Fibroblast of skin of scalp (primary cell): ENCODE results near the gene OR1F1.
"Not testable (repeated sequence)": the region's sequence is repeated elsewhere in the genome, so short reads cannot be mapped to it uniquely, and the experiment has no call there.

Source experiments
- DNase-seq: peaks from one replicate; pipeline ENCODE4 v3.0.0-alpha.2; 2013

OR1F1 gene

DNA sequence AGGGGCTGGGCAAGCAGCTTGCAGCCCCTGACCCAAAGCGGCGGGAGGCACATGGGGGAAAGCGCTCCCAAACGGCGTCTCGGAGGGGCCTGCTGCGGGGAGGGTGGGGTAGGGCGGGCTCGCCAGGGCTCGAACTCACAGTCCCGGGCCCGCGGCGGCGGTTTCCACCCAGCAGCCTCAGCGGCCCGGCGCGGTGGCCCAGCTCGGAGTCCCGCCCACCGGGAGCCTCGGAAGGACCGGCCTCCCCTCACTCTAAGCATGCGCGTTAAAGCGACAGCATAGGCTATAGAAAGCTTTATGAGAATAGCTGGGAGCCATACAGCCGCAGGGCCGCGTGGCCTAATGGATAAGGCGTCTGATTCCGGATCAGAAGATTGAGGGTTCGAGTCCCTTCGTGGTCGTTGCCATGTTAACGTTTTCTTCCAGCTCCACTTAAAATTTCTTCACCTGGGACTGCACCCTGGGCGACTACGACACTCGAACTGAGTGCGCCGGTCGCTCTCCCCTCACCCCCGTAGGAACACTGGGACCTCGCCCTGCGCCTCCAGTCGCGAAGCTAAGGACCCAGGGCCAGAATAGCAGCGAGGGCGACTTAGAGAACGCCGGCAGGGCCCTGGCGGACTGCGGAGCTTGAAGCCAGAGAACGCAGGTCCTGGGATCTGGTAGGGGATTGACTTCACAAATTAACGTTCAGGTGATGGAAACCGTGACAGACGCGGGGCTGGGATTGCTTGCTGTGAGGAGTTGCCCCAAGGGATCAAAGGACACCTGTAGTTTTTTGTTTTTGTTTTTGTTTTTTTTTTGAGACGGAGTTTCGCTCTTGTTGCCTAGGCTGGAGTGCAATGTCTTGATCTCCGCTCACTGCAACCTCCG lies 37.4 kb upstream of the OR1F1 start:
- peak; percentile 97 for DNase-seq

DNA sequence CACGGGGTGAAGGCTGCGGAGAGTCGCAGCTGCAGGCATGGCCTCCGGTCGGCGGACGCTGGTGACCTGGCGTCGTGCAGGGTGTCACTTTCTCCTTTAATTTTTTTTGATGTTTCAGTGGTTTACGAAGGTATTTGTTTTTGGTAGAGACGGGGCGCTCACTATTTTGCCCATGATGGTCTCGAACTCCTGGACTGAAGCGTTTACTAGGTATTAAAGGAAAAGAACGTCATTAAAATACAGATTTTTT lies 36.1 kb upstream of the OR1F1 start:
- no peak for DNase-seq

DNA sequence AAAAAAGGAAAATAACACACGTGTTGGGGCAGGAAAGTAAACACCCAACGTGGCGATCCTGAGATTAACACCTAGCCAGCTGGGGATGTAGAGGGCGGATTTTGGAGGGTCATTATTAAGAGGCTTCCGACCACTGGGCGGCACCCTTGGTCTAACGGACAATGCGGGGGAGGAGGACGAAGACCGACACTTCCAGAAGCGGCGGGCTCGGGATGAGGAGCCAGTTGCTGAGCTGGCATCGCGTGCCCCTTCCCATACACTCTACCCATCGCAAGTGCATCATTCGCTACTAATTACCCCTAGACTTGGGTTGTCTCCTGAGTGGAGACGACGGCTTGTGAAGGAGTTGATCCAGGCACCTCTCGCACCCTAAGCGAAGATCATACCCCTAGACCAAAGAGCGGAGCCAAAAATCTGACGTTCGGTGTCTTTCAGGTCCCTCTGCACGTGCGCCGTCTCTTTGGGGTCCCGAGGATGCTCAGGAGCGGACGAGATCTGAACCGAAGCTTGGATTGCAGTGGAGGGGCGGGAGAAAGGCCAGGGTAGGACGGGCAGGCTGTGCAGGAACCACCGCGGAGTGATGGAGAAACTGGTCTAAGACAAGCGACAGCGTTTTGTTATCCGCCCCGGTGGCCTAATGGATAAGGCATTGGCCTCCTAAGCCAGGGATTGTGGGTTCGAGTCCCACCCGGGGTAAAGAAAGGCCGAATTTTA lies 35.6 kb upstream of the OR1F1 start:
- peak; percentile 96 for DNase-seq

DNA sequence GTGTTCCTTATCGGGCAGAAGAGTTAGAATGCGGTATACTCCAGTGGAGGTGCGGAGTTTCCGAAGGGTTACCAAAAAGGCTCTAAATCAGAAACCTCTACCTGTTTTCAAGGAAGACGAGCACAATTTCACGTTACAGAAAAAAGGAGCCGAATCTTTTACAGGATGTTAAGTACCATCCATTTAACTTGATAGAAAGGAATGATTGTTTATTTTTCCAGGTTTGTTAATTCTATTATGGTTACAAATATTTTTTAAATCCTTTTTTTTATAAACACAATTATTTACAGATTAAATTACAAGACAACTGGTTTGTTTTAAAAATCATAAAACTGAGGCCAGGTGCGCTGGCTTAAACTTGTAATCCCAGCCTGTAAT lies 35.0 kb upstream of the OR1F1 start:
- no peak for DNase-seq

DNA sequence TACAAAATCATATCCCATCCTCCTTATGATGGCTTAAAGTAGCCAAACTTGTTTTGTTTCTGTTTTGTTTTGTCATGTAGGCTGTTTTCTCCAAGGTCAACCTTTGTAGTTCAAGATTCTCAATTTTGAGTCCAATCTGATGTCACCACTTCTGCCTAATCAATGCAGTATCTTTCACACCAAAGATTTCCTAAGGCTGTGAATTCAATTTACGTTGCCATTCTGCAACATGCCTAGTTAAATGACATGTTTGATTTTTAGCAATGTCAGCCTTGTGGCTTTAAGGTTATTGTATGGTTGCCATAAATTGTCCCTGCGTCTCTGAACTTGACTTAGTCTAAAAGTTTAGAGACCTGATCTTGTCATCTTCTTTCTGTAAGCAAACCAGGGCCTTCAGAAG lies 32.8 kb upstream of the OR1F1 start:
- DNase-seq: no peak

DNA sequence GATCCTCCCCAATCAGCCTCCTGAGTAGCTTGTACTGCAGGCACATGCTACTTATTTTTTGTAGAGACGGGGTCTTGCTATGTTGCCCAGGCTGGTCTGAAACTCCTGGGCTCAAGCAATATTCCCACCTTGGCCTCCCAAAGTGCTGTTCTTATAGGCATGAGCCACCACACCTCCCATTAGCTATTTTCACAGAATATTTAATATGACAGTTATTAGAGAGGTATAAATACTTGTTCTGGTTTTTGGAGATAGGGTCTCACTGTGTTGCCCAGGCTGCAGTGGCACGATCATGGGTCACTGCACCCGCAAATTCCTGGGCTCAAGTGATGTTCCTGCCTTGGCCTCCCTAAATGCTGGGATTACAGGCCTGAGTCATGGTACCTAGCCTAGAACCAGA lies 32.0 kb upstream of the OR1F1 start:
- no peak for DNase-seq

DNA sequence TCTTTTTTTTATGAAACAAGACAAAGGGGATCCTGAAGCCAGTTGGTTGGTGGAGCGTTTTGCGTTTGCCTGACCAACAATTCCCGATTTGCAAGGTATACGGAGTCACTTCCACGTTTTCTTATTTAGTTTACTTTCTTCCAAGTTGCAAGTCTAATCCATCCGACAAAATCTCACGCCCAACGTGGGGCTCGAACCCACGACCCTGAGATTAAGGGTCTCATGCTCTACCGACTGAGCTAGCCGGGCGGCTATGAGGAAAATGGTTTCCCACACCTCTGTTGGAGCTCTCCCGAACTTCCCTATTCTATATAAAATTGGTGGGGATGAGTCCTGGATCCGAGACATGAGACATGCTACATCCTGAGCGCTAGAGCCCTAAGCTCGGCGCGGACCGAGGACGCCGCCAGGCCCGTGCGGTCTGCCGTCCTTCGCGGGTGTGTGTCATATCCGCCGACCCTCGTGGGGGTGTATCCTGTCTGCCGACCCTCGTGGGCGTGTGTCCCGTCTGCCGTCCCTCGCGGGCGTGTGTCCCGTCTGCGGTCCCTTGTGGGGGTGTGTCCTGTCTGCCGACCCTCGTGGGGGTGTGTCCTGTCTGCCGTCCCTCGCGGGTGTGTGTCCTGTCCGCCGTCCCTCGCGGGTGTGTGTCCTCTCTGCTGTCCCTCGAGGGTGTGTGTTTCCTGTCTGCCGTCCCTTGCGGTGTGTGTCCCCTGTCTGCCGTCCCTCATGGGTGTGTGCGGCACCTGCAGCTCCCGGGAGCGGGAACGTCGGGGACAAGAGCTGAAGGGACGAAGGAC lies 30.6 kb upstream of the OR1F1 start:
- peak; percentile 98 for DNase-seq

DNA sequence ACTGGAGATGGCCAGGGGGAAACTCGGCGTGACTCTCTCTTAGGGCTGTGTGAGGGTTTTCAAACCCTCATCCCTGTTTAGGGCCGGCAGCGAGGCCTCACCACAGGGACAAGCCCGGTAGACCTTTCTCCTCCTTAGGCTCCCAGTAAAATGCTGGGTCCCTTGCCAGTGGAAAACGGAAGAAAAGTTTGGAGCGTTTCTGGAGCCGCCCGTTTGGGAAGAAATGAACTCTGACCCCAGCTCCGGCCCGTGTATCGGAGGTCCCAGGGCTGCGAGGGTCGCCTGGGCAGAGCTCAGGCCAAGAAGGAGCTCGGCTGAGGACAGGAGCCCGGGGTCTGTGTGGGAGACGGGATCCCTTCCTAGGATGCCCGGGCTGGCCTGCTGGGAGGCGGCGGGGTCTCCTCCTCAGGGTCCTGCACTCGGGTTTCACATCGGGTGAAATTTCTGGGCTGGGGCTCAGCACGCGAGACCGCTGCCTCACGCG lies 29.9 kb upstream of the OR1F1 start:
- DNase-seq: no peak

DNA sequence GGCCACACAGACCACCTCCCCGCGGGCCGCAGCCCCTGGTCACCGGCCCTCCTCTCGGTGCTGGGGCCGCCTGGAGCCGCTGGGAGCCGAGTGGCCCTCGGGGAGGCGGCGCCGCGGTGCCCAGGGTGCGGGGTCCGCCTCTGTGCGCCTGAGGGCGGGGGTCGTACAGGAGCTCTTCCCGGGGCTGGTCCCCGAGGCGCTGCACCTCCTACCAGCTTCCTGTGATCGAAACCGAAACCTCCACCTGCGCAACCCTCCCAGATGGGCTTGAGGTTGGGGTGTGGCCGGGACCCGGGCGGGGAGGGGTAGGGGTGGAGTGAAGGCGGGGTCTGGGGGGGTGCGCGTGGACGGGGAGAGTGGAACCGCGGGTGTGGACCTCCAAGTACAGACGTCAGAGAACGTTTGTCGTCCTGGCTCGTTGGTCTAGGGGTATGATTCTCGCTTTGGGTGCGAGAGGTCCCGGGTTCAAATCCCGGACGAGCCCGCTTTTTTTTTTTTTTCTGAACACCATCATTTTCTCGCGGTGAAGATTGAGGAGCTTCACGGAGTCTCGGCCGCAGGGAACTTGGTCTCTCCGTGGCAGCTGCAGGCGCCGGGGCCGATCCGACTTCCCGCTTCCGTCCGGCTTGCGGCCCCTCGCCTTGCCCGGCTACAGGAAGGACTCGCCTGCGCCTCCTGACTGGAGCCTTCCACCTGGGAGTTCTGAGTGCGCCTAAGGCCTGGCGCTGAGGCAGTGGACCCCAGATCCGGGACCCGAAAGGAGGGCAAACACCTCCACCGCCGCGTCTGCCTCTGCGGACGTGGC lies 29.3 kb upstream of the OR1F1 start:
- peak; percentile 89 for DNase-seq

DNA sequence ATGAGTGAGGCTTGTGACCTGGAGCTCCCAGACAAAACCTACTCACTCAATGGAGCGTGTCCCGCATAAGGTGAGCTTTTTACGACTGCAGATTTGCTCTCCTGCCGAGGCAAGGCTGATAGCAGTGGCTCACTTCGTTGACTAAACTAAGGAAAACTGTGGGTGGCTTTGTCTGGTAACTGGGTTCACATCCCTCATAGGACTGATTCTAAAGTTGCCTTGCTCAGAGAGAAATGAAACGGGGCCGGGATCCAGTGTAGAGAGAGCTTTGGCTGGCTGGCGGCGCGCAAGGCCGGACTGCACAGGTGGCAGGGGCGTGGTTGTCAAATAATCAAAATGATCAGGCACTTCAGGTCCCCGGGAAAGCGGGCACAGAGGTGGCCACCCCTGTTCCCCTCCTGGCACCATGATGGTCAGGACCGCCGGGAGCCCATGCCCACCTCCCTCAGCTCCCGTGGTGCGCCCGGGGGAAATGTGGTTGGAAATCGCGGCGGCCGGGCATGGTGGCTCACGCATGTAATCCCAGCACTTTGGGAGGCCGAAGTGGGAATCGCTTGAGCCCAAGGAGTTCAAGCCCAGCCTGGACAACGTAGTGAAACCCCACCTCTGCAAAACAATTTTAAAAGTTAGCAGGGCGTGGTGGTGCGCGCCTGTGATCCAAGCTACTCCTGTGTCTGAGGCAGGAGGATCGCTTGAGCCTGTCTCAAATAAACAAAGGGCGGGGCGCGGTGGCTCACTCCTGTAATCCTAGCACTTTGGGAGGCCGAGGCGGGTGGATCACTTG lies 26.6 kb upstream of the OR1F1 start:
- DNase-seq: no peak

DNA sequence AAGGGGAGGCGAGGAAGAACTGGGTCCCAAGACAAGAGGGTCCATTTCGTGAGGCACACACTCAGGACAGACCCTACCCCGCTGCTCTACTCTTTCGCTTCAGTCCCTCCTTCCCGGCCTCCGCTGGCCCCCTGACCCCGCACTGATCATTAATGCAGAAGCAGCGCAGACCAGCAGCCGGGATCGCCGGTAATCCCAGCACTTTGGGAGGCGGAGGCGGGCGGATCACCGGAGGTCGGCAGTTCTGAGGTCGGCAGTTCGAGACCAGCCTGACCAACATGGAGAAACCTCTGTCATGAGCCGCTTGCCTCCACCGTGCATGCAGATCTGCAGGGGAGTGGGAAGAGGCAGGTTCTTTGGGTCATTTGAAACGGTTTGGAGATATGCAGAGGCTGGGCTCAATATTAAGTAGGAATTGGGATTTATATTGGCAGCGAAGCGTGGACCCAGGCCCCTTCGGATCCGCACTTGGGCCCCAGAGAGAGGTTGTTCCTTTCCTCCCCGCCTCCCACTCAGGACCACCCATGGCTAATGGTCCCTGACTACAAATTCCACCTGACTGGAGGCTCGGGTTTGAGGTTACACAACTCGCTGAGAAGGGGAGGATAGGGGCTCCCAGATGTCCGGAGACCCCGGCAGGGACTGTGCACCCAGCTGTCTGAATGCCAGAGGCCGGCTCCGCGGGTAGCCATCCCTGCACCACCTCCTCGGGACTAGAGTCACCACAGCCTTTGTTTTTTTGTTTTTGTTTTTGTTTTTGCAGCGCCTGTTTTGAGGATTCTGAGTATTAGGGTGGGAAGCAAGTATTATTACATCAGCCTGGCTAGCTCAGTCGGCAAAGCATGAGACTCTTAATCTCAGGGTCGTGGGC lies 23.6 kb upstream of the OR1F1 start:
- DNase-seq: no peak

DNA sequence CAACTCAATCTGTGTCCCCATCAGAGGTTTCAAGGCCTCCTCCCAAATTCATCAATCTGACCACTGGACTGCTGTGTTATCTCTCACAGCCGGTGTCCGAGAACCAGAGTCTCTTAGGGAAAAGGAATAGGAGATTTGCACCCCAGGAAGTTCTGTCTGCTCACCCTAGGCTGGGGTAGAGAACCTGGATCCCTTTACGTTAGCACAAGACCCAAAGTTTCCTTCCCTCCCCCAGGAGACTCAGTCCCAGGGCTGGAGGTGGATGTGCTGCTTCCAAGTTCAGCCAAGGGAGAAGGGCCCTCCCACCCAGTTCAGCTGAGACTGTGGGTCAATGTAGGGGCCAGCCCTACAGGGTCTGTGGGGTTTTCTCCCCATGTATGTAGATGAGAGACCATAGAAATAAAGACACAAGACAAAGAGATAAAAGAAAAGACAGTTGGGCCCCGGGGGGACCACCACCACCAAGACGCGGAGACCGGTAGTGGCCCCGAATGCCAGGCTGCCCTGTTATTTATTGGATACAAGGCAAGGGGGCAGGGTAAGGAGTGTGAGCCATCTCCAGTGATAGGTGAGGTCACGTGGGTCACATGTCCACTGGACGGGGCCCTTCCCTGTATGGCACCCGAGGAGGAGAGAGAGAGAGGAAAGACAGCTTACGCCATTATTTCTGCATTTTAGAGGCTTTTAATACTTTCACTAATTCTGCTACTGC lies 22.7 kb upstream of the OR1F1 start:
- no peak for DNase-seq

DNA sequence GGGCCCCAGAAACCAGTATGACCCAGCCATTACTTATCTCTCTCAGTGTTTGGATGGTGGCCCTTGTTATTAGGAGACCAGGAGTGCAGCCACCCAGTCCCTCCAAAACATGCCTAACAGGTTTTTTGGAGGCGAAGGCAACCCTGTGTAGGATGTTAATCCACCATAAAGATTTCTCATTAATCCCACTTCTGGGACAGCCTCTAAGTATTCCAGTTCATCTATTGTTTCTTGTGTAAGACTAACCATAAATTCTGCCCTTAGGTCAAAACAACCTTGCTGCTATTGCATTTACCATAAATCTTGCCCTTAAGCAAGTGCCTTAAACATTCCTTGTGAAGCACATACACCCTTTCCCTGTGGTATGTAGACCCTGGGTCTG lies 21.5 kb upstream of the OR1F1 start:
- no peak for DNase-seq

DNA sequence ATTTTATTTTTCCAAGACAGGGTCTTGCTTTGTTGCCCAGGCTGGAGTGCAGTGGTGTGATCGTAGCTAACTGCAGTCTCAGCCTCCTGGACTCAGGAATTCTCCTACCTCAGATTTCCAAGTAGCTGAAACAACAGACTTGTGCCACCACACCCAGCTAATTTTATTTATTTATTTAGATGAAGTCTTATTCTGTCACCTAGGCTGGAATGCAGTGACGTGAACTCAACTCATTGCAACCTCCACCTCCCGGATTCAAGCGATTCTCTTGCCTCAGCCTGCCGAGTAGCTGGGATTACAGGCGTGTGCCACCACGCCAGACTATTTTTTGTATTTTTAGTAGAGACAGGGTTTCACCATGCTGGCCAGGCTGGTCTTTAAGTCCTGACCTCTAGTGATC lies 19.3 kb upstream of the OR1F1 start:
- not testable (repeated sequence) for DNase-seq

DNA sequence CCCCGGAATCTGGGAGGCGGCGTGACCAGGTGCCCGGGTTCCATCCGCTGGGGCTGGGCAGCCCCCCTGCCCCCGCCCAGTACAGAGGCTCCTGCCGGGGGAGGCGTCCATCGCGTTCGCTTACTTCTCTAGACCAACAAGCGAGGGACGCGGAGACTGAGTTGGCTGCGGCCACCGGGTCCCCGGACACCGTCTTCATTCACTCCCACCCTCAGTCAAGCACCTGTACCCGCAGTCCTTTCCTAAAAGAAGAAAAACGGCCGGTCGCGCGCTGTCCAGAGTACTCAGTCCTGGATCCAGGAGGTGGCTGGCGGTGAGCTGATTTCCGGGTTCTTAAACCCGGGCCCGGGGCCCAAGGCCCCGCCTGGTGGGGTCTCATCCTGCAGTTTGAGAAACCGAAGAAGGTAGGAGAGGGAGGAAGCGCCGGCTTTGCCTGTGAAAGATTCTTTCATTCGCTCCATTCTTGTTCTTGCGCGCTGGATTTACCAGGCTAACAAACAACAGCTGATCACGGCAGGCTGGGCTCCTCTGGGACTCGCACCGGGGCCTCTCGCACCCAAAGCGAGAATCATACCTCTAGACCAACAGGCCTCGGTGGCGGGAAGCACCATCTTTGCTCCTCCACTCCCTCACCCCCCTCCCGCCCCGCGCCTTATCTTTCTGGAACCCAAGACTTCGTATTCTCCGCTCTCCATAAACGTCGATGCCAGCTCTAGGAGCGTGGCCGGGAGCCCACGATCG lies 17.4 kb upstream of the OR1F1 start:
- DNase-seq: no peak

DNA sequence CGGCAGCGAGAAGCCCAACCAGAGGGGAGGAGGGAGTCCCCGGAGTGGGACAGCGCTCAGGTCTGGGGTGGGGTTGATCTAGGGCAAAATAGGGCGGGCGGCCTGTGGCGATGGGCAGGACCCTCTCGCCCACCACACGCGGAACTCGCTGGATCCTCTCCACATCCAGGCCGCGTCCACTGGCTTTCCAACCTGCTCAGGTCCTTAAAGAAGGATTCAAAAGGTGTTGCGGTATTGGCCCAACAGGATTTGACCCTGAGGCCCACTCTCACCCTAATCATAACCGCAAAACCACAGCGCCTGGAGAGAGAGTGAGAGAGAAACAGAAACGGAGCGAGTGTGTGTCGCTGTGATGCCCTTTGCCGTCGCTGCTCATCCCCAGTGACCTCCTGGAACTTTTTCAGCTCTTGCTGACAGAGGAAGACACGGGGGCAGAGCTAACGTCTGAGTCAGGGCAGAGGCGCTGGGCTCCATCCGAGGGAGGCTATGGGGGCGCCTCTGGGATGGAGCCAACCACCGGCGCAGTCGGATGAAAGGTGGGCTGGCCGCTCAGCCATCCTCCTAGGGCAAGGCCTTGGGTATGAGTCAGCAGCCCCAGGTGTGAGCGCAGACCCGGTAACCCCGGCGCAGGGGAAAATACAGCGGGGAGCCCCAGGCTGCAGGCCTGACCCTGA lies 16.7 kb upstream of the OR1F1 start:
- DNase-seq: no peak

DNA sequence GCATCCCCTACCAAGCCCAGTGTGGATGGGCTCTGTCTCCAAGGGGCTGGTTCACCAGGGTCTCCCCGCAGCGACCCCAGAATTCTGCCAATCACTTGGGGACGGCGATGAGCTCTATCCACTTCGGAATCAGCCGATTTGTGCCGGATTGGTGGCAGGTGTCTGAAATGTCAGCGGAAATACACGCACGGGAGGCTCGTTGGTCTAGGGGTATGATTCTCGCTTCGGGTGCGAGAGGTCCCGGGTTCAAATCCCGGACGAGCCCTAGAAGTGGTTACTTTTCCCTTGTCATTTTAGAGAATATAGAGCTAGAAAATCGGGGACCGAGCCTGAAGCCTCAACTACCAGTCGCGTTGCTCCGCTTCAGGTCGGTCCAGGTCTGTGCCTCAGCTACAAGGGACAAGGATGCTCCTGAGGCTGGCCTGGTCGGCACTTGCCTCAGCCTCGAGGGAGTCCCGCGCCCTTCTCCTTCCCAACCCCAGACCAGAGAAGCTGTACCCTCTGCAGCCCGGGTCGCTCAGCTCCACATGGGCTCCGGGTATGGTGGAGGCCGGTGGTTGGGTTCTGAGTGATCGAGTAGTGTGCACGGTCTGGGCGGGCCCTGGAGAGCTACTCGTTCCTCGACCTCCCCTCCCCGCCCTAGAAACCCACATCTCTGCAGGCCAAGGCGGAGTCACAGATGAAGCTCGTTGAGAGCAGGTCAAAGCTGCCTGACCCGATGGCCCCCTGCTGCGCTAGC lies 16.0 kb upstream of the OR1F1 start:
- DNase-seq: peak; percentile 78
